Progenitor cell of endocrine pancreas (in vitro differentiated cells): ENCODE measurements around the gene IGF2BP1. TPM values are rescaled to one million over a fixed set of nuclear protein-coding genes. Genes with fewer than 3 reads are reported as not detected.

ENCODE experiments used
- DNase-seq: peaks from one replicate; pipeline ENCODE4 v3.0.0; 2021; ENCODE audit warnings: low spot score; ENCODE audit not compliant: unreplicated experiment
- H3K27ac Mint-ChIP-seq: 2 replicates; pipeline ENCODE4 v1.8.0; 2021; ENCODE audit warnings: mild to moderate bottlenecking, moderate library complexity, mixed read lengths
- H3K27me3 Mint-ChIP-seq: 2 replicates; pipeline ENCODE4 v1.8.0; 2021; ENCODE audit warnings: mixed read lengths
- H3K36me3 Mint-ChIP-seq: 2 replicates; pipeline ENCODE4 v1.8.0; 2022; ENCODE audit warnings: mixed read lengths; ENCODE audit not compliant: insufficient read depth
- H3K4me1 Mint-ChIP-seq: 2 replicates; pipeline ENCODE4 v1.8.0; 2021; ENCODE audit warnings: low read depth, mixed read lengths
- H3K4me3 Mint-ChIP-seq: 2 replicates; pipeline ENCODE4 v1.8.0; 2021; ENCODE audit warnings: low read depth, mild to moderate bottlenecking, moderate library complexity, mixed read lengths
- H3K9me3 Mint-ChIP-seq: 2 replicates; pipeline ENCODE4 v1.8.0; 2021; ENCODE audit warnings: low read depth, mixed read lengths
- CTCF ChIP-seq: fragments of 200-600 bp; sonication (generic); IDR thresholded peaks from one replicate; pipeline ENCODE4 v1.5.0; 2021; ENCODE audit warnings: antibody characterized with exemption, mild to moderate bottlenecking; ENCODE audit not compliant: unreplicated experiment
- total RNA-seq: library from RNA; stranded (reverse); gene quantifications from 2 replicates; pipeline ENCODE4 v1.2.1, GENCODE V29; 2021

The IGF2BP1 gene
- total RNA-seq, 1 donor from 2014 or later: 326 TPM

DNA sequence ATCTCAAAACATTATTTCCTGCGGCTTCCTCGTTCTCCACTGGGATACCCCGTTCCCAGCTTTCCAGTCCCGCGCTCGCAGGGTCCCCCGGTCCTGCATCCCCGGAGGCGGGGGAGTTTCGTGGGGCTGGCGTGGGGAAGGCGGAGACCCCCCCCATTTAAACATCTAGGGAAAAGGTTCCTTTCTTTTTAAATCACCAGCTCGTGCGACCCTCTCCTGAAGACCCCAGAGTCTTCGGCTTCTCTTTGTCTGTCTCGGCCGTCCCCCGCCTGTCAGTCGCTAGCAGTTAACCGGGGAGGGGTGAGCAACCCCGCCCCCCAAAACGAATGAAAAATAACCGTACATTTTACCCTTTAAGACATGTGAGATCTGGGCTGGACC is 473 bp upstream of the IGF2BP1 start:
- DNase-seq: peak; percentile 42
- Mint-ChIP-seq H3K4me3 (peak overlapping the region; percentile 80), H3K27me3 (no peaks in the 10 kb centered on the region), H3K9me3 (no peaks in the 10 kb centered on the region), H3K36me3 (peaks cover 2% of the 10 kb centered on the region), H3K4me1 (peaks cover 30% of the 10 kb centered on the region), H3K27ac (peak overlapping the region; percentile 99)
- no peak for TF ChIP-seq CTCF

- no peak for TF ChIP-seq CTCF
- Mint-ChIP-seq H3K27ac (peak overlapping the region; percentile 99), H3K9me3 (no peaks in the 10 kb centered on the region), H3K4me1 (peaks cover 32% of the 10 kb centered on the region), H3K27me3 (no peaks in the 10 kb centered on the region), H3K36me3 (peaks cover 2% of the 10 kb centered on the region), H3K4me3 (peak overlapping the region; percentile 80)
- no peak for DNase-seq
Measured at GRCh38 chr17:48997827-48998586, 822 bp downstream of the IGF2BP1 start.

DNA sequence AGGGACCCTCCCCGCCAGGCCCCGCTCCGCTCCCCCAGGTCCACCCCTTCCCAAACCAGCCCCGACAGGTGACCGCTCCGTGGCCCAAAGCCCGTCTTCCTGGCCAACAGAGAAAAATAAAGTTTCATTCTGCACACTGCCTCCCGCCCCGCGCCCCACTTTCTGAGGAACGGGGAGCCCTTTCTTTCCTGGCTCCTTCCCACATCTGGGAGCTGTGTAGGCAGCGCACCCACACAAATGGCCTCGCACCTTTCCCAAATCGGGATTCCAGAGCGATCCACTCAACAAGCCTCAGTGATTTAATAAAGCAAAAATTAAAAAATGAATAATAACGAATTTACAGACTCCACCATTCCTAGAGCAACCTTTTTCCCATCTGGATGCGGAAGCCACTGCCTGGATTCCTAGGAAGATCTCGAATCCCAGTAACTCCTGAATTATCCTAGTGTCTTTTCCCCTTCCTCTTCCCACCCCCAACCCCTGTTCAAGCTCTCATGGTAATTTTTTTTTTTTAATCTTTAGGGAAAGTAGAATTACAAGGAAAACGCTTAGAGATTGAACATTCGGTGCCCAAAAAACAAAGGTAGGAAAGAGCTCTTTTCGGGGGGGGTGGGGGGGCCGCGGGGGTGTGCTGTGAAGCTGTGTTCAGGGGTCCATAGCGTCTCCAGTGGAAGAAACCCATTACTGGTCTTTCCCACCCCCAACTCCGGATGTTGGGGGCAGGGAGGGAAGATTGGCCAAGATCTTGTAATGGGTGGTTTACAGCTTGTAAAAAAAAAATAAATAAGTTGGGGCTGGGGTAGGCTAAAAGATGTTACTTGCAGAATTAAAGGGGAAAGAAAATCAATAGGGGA is 1.6 kb downstream of the IGF2BP1 start:
- Mint-ChIP-seq H3K4me3 (peak overlapping the region; percentile 80), H3K9me3 (no peaks in the 10 kb centered on the region), H3K27me3 (no peaks in the 10 kb centered on the region), H3K27ac (peak overlapping the region; percentile 99), H3K36me3 (peaks cover 2% of the 10 kb centered on the region), H3K4me1 (peaks cover 37% of the 10 kb centered on the region)
- DNase-seq: no peak
- peak; percentile 15 for TF ChIP-seq CTCF

DNA sequence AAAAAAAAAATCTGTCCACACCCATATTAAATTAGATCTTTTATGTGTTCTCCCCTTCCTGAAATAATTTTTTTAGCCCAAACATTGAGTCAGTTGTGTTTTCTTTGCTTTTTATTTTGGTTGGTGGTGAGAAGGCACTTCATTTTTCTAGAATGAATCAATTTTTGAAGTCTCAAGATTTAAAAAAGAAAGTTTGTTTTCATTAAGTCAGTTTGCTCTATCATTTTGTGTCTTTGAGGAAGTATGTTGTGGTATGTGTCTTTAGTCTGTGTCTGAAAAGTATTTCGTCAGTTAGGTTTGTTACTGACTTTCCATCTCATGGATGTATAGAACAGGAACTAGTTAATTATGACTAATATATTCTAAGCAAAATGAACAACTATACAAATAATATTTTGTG is 3.8 kb downstream of the IGF2BP1 start:
- peaks cover 8% of the 10 kb centered on the region for H3K36me3 Mint-ChIP-seq
- H3K27ac Mint-ChIP-seq: peak overlapping the region; percentile 89
- TF ChIP-seq CTCF: no peak
- no peaks in the 10 kb centered on the region for H3K9me3 Mint-ChIP-seq
- H3K4me3 Mint-ChIP-seq: peak overlapping the region; percentile 80
- peaks cover 44% of the 10 kb centered on the region for H3K4me1 Mint-ChIP-seq
- DNase-seq: no peak
- no peaks in the 10 kb centered on the region for H3K27me3 Mint-ChIP-seq

- peak overlapping the region; percentile 89 for H3K27ac Mint-ChIP-seq
- H3K36me3 Mint-ChIP-seq: peaks cover 10% of the 10 kb centered on the region
- H3K9me3 Mint-ChIP-seq: no peaks in the 10 kb centered on the region
- no peak for TF ChIP-seq CTCF
- peaks cover 51% of the 10 kb centered on the region for H3K4me1 Mint-ChIP-seq
- no peaks in the 10 kb centered on the region for H3K27me3 Mint-ChIP-seq
- no peak for DNase-seq
- peak overlapping the region; percentile 80 for H3K4me3 Mint-ChIP-seq
Measured at GRCh38 chr17:49001671-49002070, 4.5 kb downstream of the IGF2BP1 start.
